GM10266 (cell line): Measurements from ENCODE around the gene ALAS2.

Experiments
- DNase-seq: peaks from one replicate; pipeline ENCODE4 v3.0.0; 2012; ENCODE audit errors: extremely low spot score
- CTCF ChIP-seq: IDR thresholded peaks from 2 replicates; pipeline ENCODE4 v1.5.1; 2012; ENCODE audit warnings: mild to moderate bottlenecking, low read depth; ENCODE audit not compliant: control insufficient read depth, insufficient read depth; ENCODE audit errors: missing control alignments

ALAS2 gene

GRCh38 chrX:54980334-54980733, 50.4 kb downstream of the ALAS2 start:
- TF ChIP-seq CTCF = no peak
- no peak for DNase-seq

GRCh38 chrX:54979432-54979831, 51.3 kb downstream of the ALAS2 start:
- no peak for TF ChIP-seq CTCF
- no peak for DNase-seq

GRCh38 chrX:54978448-54978847, 52.3 kb downstream of the ALAS2 start:
- no peak for DNase-seq
- TF ChIP-seq CTCF = no peak

- no peak for TF ChIP-seq CTCF
- no peak for DNase-seq
Observed at GRCh38 chrX:54977387-54977786, 53.4 kb downstream of the ALAS2 start.

- no peak for TF ChIP-seq CTCF
- DNase-seq = no peak
Observed at GRCh38 chrX:54964766-54965497, 65.8 kb downstream of the ALAS2 start.

- no peak for DNase-seq
- no peak for TF ChIP-seq CTCF
Observed at GRCh38 chrX:54961750-54962149, 69.0 kb downstream of the ALAS2 start.
